Gastrocnemius medialis (tissue), 4 donors: ENCODE measurements around the gene OR2H2. TPM values are rescaled to one million over a fixed set of nuclear protein-coding genes. Genes with fewer than 3 reads are reported as not detected.

Source experiments
- ATAC-seq, 2 donors: fragments of 150-250 bp; one replicate each; pipeline ENCODE4 v1.9.1; 2016
- DNase-seq, 2 donors: peaks; one replicate each; pipeline ENCODE4 v3.0.0-alpha.2; 2019
- H3K27ac ChIP-seq, 4 donors: fragments of 200-600 bp; sonication (generic); 1 replicate in 1 of 4; 2 replicates in 3 of 4; pipeline ENCODE4 v1.5.1; 2016 to 2018; ENCODE audit warnings: mild to moderate bottlenecking in 2 of 4, moderate library complexity in 1 of 4
- H3K27me3 ChIP-seq, 3 donors: fragments of 200-600 bp; sonication (generic) in 2 of 3; 1 replicate in 1 of 3; 2 replicates in 2 of 3; pipeline versions ENCODE4 v1.5.1 to v1.6.0; 2016 to 2019; ENCODE audit warnings: mild to moderate bottlenecking in 1 of 3, moderate library complexity in 1 of 3
- H3K36me3 ChIP-seq, 2 donors: fragments of 200-600 bp; sonication (generic) in 1 of 2; one replicate each; pipeline ENCODE4 v1.5.1; 2017 to 2018
- H3K4me1 ChIP-seq, 2 donors: fragments of 200-600 bp; sonication (generic) in 1 of 2; one replicate each; pipeline ENCODE4 v1.5.1; 2016 to 2017; ENCODE audit warnings: mild to moderate bottlenecking in 2 of 2
- H3K4me3 ChIP-seq, 4 donors: fragments of 200-600 bp; sonication (generic) in 3 of 4; 1 replicate in 1 of 4; 2 replicates in 3 of 4; pipeline ENCODE4 v1.5.1; 2016 to 2019; ENCODE audit warnings: mild to moderate bottlenecking in 2 of 4
- H3K9me3 ChIP-seq, 3 donors: fragments of 200-600 bp; sonication (generic) in 2 of 3; 1 replicate in 1 of 3; 2 replicates in 2 of 3; pipeline ENCODE4 v1.5.1; 2016 to 2019
- CTCF ChIP-seq, 5 experiments: fragments of 450-650 bp in 3 of 5; fragments of 200-600 bp in 2 of 5; sonication (generic) in 2 of 5; IDR thresholded peaks in 4 of 5; conservative IDR thresholded peaks in 1 of 5; 1 replicate in 4 of 5; 2 replicates in 1 of 5; pipeline ENCODE4 v1.5.1; 2016 to 2019; ENCODE audit warnings: antibody characterized with exemption in 5 of 5, mild to moderate bottlenecking in 3 of 5, moderate library complexity in 3 of 5
- POLR2A ChIP-seq, 2 donors: fragments of 450-650 bp; IDR thresholded peaks; one replicate each; pipeline ENCODE4 v1.6.1; 2017; ENCODE audit warnings: antibody characterized with exemption in 2 of 2, mild to moderate bottlenecking in 2 of 2, moderate library complexity in 2 of 2
- in situ Hi-C, 4 donors: fragments of 200-750 bp; cut with MboI; loops; one replicate each; pipeline versions ENCODE4 v1.15.0 to v1.8.0; 2017; ENCODE audit warnings: low sequenced_read_pairs in 4 of 4
- intact Hi-C: fragments of 100-400 bp; cut with DNase I; formaldehyde crosslinking; loops from one replicate; pipeline ENCODE4 v1.15.1; 2023; ENCODE audit warnings: low total_unique reads
- total RNA-seq, 4 donors: library from RNA; depleted of rRNA; stranded (reverse); fragments of >200 nt; gene quantifications; one replicate each; pipeline versions ENCODE4 v1.1.0 to v1.2.3, GENCODE V29; 2016

Gene OR2H2
- total RNA-seq, 4 donors from 2014 or later: not detected

DNA sequence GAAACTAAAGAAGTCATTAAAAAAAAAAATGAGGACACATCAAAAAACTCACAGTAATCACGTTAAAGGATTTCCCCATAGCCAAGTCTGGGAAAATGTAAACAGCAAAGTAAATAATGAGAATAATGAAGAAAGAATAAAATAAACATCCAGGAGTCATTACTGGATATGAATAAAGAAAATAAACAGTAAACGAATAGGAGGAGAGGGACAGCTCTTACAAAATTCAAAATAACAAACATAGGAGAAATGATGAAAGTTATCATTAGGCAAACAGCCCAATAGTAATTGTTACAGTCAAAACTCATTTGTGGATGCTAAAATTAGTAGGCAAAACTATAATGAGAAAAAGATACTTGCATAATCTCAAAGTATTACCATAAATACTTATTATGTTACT lies 17.4 kb upstream of the OR2H2 start:
- peaks cover 0 to 6% (median 3%) of the 10 kb centered on the region in 3 donors for H3K27me3 ChIP-seq

GRCh38 chr6:29567991-29568390 lies 16.9 kb upstream of the OR2H2 start:
- DNase-seq (no peak), ATAC-seq (no peak)
- in situ Hi-C loops: no loop called here
- Histone ChIP-seq H3K9me3 (no peaks in the 10 kb centered on the region), H3K4me3 (no peak overlapping the region), H3K27me3 (peaks cover 0 to 6% (median 3%) of the 10 kb centered on the region in 3 donors), H3K27ac (no peak overlapping the region), H3K36me3 (no peaks in the 10 kb centered on the region), H3K4me1 (no peaks in the 10 kb centered on the region)
- intact Hi-C loops: no loop called here
- TF ChIP-seq POLR2A (IDR thresholded peaks at IDR 0.05) (no peak), CTCF (IDR thresholded peaks at IDR 0.05 in 4 of 5, conservative IDR thresholded peaks at IDR 0.05 in 1 of 5) (no peak)

More for the DNA sequence above, 17.4 kb upstream of the OR2H2 start:
- Histone ChIP-seq H3K27ac (no peak overlapping the region), H3K36me3 (no peaks in the 10 kb centered on the region), H3K9me3 (no peaks in the 10 kb centered on the region), H3K4me3 (no peak overlapping the region), H3K4me1 (no peaks in the 10 kb centered on the region)
- in situ Hi-C loops (no loop called here), intact Hi-C loops (no loop called here)
- DNase-seq (no peak), ATAC-seq (no peak)
- no peak for TF ChIP-seq POLR2A (IDR thresholded peaks at IDR 0.05)
- TF ChIP-seq CTCF (IDR thresholded peaks at IDR 0.05 in 4 of 5, conservative IDR thresholded peaks at IDR 0.05 in 1 of 5): no peak

GRCh38 chr6:29576056-29576455 lies 8.9 kb upstream of the OR2H2 start:
- in situ Hi-C loops (loop anchor here in 3 of 4 donors (25.0 kb wide), 1 partner anchor 889 kb away; no protein-coding TSS in a partner anchor), intact Hi-C loops (no loop called here)
- Histone ChIP-seq H3K27me3 (peaks cover 0 to 5% (median 4%) of the 10 kb centered on the region in 3 donors), H3K4me1 (no peaks in the 10 kb centered on the region), H3K27ac (no peak overlapping the region), H3K4me3 (no peak overlapping the region), H3K36me3 (no peaks in the 10 kb centered on the region), H3K9me3 (no peaks in the 10 kb centered on the region)
- ATAC-seq (no peak), DNase-seq (no peak)
- TF ChIP-seq CTCF (IDR thresholded peaks at IDR 0.05 in 4 of 5, conservative IDR thresholded peaks at IDR 0.05 in 1 of 5): no peak
- no peak for TF ChIP-seq POLR2A (IDR thresholded peaks at IDR 0.05)

DNA sequence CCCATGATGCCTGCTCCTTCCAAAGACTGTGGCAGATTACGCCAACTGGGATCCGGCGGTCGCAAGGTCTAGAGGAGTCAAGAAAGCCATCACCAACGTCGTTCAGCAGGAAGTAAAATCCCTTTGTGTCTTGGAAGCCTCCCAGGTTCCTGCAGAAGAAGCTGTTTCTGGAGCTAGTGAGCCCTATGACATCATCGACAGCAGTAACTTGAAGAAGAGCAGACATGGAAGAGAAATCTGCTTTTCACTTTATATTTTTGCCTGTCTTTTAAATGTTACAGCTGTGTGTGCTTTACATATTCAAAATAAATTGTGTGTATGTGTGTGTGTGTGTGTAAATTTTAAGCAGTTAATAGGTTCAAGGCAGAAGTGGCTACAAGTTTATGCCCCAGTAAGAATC lies 7.4 kb upstream of the OR2H2 start:
- peaks cover 0 to 2% (median 0%) of the 10 kb centered on the region in 3 donors for H3K27me3 ChIP-seq
- ATAC-seq: no peak
- no peak overlapping the region for H3K27ac ChIP-seq

More for the DNA sequence above, 7.4 kb upstream of the OR2H2 start:
- TF ChIP-seq POLR2A (IDR thresholded peaks at IDR 0.05): no peak
- no peak for TF ChIP-seq CTCF (IDR thresholded peaks at IDR 0.05 in 4 of 5, conservative IDR thresholded peaks at IDR 0.05 in 1 of 5)
- Histone ChIP-seq H3K36me3 (no peaks in the 10 kb centered on the region), H3K4me1 (no peaks in the 10 kb centered on the region), H3K4me3 (no peak overlapping the region), H3K9me3 (no peaks in the 10 kb centered on the region)
- intact Hi-C loops (no loop called here), in situ Hi-C loops (loop anchor here in 3 of 4 donors (25.0 kb wide), 1 partner anchor 890 kb away; no protein-coding TSS in a partner anchor)
- no peak for DNase-seq
